Astrocyte (in vitro differentiated cells and primary cell): Measurements from ENCODE around the gene DUS4L.

Experiments used
- EZH2 ChIP-seq: IDR thresholded peaks from 2 replicates; pipeline ENCODE4 v1.6.1; 2012; ENCODE audit warnings: mild to moderate bottlenecking, low read length, inconsistent platforms; ENCODE audit not compliant: insufficient read depth
- TF ChIP-seq, protein P1 (sequence below): IDR thresholded peaks from 2 replicates; pipeline ENCODE4 v1.5.1; 2011; ENCODE audit warnings: low read depth, mild to moderate bottlenecking, inconsistent platforms, low read length, moderate library complexity; ENCODE audit not compliant: insufficient read depth

DNA sequence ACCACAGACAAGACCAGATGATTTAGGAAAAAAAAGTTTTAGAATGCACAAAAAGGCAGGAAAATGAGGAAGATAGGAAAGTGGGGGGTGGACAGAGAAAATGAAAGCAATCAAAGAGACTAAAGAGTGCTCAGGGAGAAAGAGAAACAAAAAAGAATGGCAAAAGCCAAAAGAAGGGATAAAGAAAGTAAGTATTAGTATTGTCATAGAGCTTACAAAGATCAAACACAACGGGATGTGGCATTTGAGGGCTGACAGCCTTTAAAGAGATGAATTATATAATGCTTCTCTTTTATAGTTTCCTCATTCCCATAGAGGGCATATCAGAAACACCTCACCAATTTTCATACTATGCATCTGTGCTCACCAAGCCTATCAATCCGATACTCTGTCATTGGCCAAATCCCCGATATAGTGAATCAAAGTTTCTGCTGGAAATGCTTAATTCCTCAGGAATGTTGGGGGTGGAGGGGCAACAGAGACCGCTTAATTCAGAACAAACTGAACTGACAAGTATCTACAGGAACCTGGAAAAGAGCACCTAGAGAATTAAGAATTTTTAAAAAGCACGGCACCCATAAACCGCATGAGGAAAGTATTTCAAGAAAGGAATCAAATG lies 2.8 kb upstream of the DUS4L start:
- no peak for TF ChIP-seq EZH2
- TF ChIP-seq, protein P1, sequence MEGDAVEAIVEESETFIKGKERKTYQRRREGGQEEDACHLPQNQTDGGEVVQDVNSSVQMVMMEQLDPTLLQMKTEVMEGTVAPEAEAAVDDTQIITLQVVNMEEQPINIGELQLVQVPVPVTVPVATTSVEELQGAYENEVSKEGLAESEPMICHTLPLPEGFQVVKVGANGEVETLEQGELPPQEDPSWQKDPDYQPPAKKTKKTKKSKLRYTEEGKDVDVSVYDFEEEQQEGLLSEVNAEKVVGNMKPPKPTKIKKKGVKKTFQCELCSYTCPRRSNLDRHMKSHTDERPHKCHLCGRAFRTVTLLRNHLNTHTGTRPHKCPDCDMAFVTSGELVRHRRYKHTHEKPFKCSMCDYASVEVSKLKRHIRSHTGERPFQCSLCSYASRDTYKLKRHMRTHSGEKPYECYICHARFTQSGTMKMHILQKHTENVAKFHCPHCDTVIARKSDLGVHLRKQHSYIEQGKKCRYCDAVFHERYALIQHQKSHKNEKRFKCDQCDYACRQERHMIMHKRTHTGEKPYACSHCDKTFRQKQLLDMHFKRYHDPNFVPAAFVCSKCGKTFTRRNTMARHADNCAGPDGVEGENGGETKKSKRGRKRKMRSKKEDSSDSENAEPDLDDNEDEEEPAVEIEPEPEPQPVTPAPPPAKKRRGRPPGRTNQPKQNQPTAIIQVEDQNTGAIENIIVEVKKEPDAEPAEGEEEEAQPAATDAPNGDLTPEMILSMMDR, result no peak
